Mucosa of rectum (tissue), 2 donors: Measurements from ENCODE around the gene ABCC10.
"Not testable (repeated sequence)": the region's sequence is repeated elsewhere in the genome, so short reads cannot be mapped to it uniquely, and the experiment has no call there.

Experiments
- H3K27ac ChIP-seq, 2 donors: one replicate each; pipeline ENCODE4 v1.7.0; 2013; ENCODE audit warnings: inconsistent platforms in 2 of 2, low read depth in 2 of 2, low read length in 2 of 2
- H3K27me3 ChIP-seq, 2 donors: one replicate each; pipeline ENCODE4 v1.7.0; 2013; ENCODE audit warnings: low read length in 2 of 2; ENCODE audit not compliant: control insufficient read depth in 2 of 2, insufficient read depth in 2 of 2
- H3K36me3 ChIP-seq, 2 donors: one replicate each; pipeline ENCODE4 v1.7.0; 2013; ENCODE audit warnings: low read length in 2 of 2; ENCODE audit not compliant: control insufficient read depth in 2 of 2, insufficient read depth in 2 of 2
- H3K4me1 ChIP-seq, 2 donors: one replicate each; pipeline ENCODE4 v1.7.0; 2013; ENCODE audit warnings: low read length in 2 of 2, mild to moderate bottlenecking in 1 of 2; ENCODE audit not compliant: control insufficient read depth in 2 of 2, insufficient read depth in 2 of 2
- H3K4me3 ChIP-seq, 2 donors: one replicate each; pipeline ENCODE4 v1.7.0; 2013; ENCODE audit warnings: low read length in 2 of 2
- H3K9ac ChIP-seq, 2 donors: one replicate each; pipeline ENCODE4 v1.7.0; 2013; ENCODE audit warnings: low read length in 2 of 2, low read depth in 1 of 2, mild to moderate bottlenecking in 1 of 2
- H3K9me3 ChIP-seq, 2 donors: one replicate each; pipeline ENCODE4 v1.7.0; 2013; ENCODE audit warnings: low read length in 2 of 2; ENCODE audit not compliant: control insufficient read depth in 2 of 2
- donor health status: healthy.
- donor health status: Normal muscosa, but diverticular disease.

The ABCC10 gene

DNA sequence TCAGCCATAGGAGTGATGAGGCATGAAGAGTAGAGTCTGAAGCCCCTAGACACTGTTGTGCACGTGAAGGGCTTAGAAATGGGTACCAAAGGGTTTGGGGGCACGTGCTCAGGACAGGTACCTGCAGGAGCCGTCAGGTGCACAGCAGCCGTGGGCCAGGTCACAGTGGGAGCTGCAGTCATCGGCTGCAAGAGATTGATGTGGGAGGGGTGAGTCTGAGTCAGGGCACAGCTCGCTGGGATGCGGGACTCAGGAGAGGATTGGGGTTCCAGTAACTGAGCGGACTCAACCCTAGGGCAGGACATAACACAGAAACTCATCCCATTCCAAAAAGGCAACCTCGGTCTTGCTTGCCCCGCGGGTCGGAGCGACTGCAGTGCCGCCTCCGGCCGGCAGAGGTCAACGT, 27.0 kb downstream of the ABCC10 start:
- Histone ChIP-seq H3K36me3 (peaks cover 23 to 25% of the 10 kb centered on the region in 2 donors), H3K9ac (no peak overlapping the region), H3K4me3 (peak overlapping the region; percentile 59 to 65), H3K27ac (no peak overlapping the region), H3K9me3 (no peaks in the 10 kb centered on the region), H3K27me3 (peaks cover 3 to 10% of the 10 kb centered on the region in 2 donors), H3K4me1 (peaks cover 0 to 4% of the 10 kb centered on the region in 2 donors)

DNA sequence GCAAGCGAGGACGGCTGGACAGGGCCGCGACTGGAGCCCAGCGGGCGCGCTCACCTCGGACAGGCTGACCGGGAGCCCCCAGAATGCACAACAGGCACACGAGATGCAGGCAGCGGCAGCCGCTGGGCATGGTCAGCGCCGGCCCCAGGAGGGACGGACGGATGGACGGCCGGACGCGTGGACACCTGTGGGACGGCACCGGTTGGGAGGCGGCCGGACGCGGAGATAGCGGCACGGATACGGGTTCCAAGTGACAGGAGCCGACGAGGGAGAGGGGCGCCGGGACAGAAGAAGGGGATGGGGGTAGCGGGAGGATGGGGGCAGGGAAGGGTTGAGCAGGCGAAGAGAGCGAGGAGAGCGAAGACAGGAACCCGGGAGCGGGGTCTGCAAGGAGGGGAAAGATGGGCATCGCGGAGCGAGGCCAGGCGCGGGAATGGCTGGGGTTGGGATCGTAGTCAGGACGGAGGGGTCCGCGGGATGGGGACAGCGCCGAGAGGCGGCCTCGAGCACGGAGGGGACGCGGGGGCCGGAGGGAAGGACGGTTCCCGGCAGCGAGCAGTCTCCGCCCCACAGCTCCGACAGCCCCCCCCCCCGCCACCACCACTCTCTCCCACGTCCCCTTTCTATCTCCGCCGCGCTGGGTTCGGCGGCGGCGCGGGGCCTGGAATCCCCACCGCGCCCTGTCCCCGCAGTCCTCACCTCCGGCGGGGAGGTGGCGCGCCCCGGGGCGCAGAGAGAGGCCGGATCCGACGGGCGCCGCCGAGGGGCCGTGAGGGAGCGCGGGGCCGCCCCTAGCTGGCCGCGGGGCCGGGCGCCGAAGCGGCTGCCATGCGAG, 27.6 kb downstream of the ABCC10 start:
- Histone ChIP-seq H3K9ac (peak overlapping the region in 1 of 2 donors; percentile 48), H3K27ac (no peak overlapping the region), H3K4me3 (peak overlapping the region; percentile 59 to 65), H3K36me3 (peaks cover 17 to 21% of the 10 kb centered on the region in 2 donors), H3K9me3 (no peaks in the 10 kb centered on the region), H3K27me3 (peaks cover 3 to 12% of the 10 kb centered on the region in 2 donors), H3K4me1 (peaks cover 0 to 4% of the 10 kb centered on the region in 2 donors)

DNA sequence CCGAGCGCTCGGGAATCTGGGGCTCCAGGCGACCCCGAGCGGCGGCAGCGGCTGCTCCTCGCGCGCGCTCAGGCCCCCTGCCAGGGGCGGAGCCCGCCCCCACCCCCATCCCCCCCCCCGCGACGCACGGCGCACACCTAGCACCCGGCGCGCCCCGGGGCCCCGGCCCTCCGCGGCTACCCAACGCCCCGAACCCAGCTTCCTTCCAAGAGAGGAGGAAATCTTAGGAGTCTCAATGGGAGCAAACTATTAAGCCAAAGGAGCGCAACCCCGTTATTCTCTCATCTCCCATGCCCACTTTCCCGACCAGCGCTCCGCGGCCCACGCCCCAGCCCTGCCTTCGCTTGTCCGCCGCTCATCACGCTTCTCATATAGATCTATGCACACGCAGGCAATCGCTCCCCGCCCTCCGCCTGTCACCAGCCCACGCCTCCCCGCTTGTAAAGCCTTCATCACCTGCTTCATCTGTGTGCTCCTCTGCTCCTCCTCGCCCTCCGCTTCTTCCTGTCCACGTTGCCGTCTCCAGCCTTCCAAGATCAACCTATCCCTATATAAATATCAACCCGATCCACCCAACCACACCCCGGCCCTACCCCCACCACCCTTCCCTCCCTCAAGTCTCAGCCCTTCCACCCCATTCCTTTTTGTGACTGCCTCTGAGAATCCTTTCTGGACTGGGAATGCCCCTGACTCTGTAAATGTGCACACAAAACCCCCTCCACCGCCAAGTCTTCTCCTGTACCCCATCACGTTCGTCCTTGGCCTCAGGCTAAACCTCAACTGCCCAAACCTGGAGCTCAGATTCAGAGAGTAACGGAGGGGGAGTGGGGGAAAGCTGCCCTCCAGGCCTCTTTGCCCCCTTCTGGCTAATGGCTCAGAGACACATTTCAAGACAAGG, 28.4 kb downstream of the ABCC10 start, which contains the start of gene DLK2:
TSS of gene DLK2 (minus strand) at position 18 of the 898 bp plus-strand sequence. CDS start 723 bp downstream, outside the sequence.
- H3K27ac ChIP-seq: no peak within 1 kb of the TSS
- peaks cover 0 to 4% of the 10 kb centered on the region in 2 donors for H3K4me1 ChIP-seq
- peaks cover 3 to 12% of the 10 kb centered on the region in 2 donors for H3K27me3 ChIP-seq
- peak within 1 kb of the TSS; percentile 62 to 65 for H3K4me3 ChIP-seq
- H3K9me3 ChIP-seq: no peaks in the 10 kb centered on the region
- peaks cover 9 to 14% of the 10 kb centered on the region in 2 donors for H3K36me3 ChIP-seq
- peak within 1 kb of the TSS in 1 of 2 donors; percentile 48 for H3K9ac ChIP-seq

DNA sequence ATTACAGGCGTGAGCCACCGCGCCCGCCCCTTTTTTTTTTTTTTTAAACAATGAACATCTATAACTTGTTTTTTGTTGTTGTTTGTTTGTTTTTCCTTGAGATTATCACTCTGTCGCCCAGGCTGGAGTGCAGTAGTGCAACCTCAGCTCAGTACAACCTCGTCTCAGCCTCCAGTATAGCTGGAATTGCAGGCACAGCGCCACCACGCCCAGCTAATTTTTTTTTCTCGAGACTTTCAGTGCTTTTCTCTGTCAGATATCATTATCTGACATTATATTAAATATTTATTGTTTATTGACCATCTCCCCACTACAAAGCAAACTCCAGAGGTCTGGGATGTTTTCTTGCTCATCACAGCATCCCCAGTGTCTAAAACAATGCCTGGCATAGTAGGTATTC, 30.3 kb downstream of the ABCC10 start:
- Histone ChIP-seq H3K36me3 (peaks cover 2 to 6% of the 10 kb centered on the region in 2 donors), H3K27me3 (peaks cover 6 to 16% of the 10 kb centered on the region in 2 donors), H3K9ac (no peak overlapping the region), H3K9me3 (no peaks in the 10 kb centered on the region), H3K4me3 (no peak overlapping the region), H3K27ac (no peak overlapping the region), H3K4me1 (peaks cover 0 to 4% of the 10 kb centered on the region in 2 donors)

DNA sequence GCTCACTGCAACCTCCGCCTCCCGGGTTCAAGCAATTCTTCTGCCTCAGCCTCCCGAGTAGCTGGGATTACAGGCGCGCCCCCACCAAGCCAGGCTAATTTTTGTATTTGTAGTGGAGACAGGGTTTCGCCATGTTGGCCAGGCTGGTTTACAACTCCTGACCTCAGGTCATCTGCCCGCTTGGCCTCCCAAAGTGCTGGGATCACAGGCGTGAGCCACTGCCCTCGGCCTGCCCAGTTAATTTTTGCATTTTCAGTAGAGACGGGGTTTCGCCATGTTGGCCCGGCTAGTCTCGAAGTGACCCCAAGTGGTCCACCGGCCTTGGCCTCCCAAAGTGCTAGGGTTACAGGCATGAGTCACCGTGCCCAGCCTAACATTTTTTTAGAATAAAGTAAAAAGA, 30.8 kb downstream of the ABCC10 start:
- H3K4me3 ChIP-seq, H3K36me3 ChIP-seq, H3K9me3 ChIP-seq, H3K27ac ChIP-seq, H3K9ac ChIP-seq, H3K4me1 ChIP-seq: not testable (repeated sequence)
- peaks cover 7 to 17% of the 10 kb centered on the region in 2 donors for H3K27me3 ChIP-seq

DNA sequence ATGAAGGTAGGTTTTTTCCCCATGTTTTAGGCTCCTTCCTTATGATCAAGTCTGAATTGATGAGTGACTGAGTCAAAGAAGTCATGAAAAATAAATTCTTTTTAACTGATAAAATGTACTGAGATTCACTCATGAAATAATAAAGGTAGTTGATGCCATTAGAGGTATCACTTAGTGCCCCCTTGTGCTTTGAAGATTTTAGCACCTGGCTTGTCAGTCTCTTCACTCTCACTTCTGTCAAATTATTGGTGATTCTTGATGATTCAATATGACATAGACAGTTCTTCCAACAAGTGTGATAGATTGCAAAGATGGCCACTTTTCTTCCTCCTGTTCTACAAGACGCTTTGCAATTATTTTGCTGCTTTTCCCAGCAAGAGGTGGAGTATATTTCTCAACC, 32.2 kb downstream of the ABCC10 start:
- Histone ChIP-seq H3K36me3 (no peaks in the 10 kb centered on the region), H3K27me3 (peaks cover 7 to 17% of the 10 kb centered on the region in 2 donors), H3K9ac (no peak overlapping the region), H3K27ac (no peak overlapping the region), H3K4me3 (no peak overlapping the region), H3K4me1 (peaks cover 0 to 4% of the 10 kb centered on the region in 2 donors), H3K9me3 (no peaks in the 10 kb centered on the region)

DNA sequence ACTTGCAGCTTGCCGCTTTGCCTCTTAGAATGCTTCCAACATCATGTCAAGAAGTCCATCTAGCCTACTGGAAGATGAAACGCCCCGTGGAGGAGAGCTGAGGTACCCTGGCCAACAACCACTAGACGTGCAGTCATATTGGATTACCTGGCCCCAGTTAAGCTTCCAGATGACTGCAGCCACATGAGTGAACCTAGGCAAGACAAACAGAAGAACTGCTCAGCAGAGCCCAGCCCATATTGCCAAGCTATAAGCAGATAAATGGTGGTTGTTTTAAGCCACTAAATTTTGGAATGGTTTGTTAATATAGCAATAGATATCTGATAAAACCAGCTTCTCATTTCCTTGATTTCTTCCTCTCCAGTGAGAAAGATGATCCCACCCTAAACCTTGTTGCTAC, 32.7 kb downstream of the ABCC10 start:
- peaks cover 7 to 17% of the 10 kb centered on the region in 2 donors for H3K27me3 ChIP-seq

DNA sequence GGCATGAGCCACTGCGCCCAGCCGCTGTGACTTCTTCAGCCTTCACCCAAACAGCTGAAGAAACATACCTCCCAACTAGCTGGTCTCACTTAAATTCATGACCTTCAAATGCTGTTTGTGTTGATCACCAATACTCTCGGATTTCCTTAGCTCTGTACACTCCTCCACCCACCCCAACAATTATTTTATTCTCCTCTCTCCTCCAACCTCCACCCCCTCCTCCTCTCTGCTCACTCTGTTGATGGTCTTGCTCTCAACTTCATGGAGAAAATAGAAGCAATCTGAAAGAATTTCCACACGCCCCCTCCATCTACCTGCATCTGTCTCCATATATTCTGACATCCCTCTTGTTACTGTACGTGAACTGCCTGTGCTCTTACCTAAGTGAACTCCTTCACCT, 34.6 kb downstream of the ABCC10 start:
- no peak overlapping the region for H3K27ac ChIP-seq
- H3K36me3 ChIP-seq: no peaks in the 10 kb centered on the region
- no peak overlapping the region for H3K9ac ChIP-seq
- no peaks in the 10 kb centered on the region for H3K9me3 ChIP-seq
- no peaks in the 10 kb centered on the region for H3K4me1 ChIP-seq
- peaks cover 5 to 8% of the 10 kb centered on the region in 2 donors for H3K27me3 ChIP-seq
- no peak overlapping the region for H3K4me3 ChIP-seq

More for the DNA sequence above, 32.7 kb downstream of the ABCC10 start:
- no peak overlapping the region for H3K9ac ChIP-seq
- peaks cover 0 to 4% of the 10 kb centered on the region in 2 donors for H3K4me1 ChIP-seq
- no peaks in the 10 kb centered on the region for H3K9me3 ChIP-seq
- no peak overlapping the region for H3K4me3 ChIP-seq
- no peaks in the 10 kb centered on the region for H3K36me3 ChIP-seq
- H3K27ac ChIP-seq: no peak overlapping the region

DNA sequence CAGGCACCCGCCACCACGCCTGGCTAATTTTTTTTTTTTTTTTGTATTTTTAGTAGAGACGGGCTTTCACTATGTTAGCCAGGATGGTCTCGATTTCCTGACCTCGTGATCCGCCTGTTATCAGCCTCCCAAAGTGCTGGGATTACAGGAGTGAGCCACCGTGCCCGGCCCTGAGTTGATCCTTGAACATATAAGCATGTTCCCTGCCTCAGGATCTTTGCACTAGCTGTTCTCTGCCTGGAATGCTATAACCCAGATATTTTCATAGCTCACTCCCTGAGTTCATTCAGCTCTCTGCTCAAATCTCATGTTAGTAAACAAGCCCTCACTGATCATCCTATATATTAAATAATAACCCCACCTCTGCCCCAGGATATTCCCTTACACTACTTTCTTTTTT, 37.0 kb downstream of the ABCC10 start:
- H3K36me3 ChIP-seq: no peaks in the 10 kb centered on the region
- no peaks in the 10 kb centered on the region for H3K4me1 ChIP-seq
- no peak overlapping the region for H3K27ac ChIP-seq
- no peak overlapping the region for H3K4me3 ChIP-seq
- H3K9me3 ChIP-seq: no peaks in the 10 kb centered on the region
- H3K27me3 ChIP-seq: peaks cover 5 to 7% of the 10 kb centered on the region in 2 donors
- no peak overlapping the region for H3K9ac ChIP-seq

DNA sequence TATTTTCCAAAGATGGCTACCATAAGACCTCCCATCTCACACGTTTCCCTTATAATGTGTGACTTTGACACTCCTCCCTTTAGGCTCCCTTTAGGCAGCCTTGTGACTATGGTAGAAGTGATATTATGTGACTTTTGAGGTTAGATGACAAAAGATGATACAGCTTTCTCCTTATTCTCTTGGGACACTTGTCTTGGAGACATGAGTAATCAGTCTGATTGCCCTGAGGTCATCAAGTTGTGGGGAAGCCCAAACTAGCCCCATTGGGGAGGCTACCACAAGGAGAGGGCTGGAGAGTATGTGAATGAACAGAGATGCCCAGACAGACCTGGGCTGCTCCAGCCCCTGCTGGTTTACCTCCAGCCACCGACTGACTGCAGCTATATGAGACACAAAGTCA, 38.6 kb downstream of the ABCC10 start:
- H3K36me3 ChIP-seq: no peaks in the 10 kb centered on the region
- no peak overlapping the region for H3K27ac ChIP-seq
- no peak overlapping the region for H3K9ac ChIP-seq
- no peaks in the 10 kb centered on the region for H3K4me1 ChIP-seq
- peaks cover 5% of the 10 kb centered on the region in 2 donors for H3K27me3 ChIP-seq
- no peak overlapping the region for H3K4me3 ChIP-seq
- H3K9me3 ChIP-seq: no peaks in the 10 kb centered on the region
